H9 (cell line): Measurements from ENCODE around the gene TMC2. TPM values are rescaled to one million over a fixed set of nuclear protein-coding genes. Genes with fewer than 3 reads are reported as not detected.

Experiments
- DNase-seq: peaks from one replicate; pipeline ENCODE4 v3.0.0-alpha.2; 2017
- H2AFZ ChIP-seq: one replicate; pipeline ENCODE4 v1.6.1; 2013; ENCODE audit warnings: mild to moderate bottlenecking, low read length, control low read depth, moderate library complexity
- H2AK5ac ChIP-seq: 2 replicates; pipeline ENCODE4 v1.6.1; 2013; ENCODE audit warnings: low read length, control low read depth, mixed read lengths; ENCODE audit not compliant: insufficient read length
- H2BK120ac ChIP-seq: one replicate; pipeline ENCODE4 v1.6.1; 2013; ENCODE audit warnings: low read depth, mild to moderate bottlenecking, low read length, control low read depth, inconsistent platforms; ENCODE audit not compliant: poor library complexity, severe bottlenecking
- H2BK12ac ChIP-seq: 2 replicates; pipeline ENCODE4 v1.6.1; 2013; ENCODE audit warnings: low read length, control low read depth, mixed read lengths, low read depth; ENCODE audit not compliant: insufficient read length
- H2BK15ac ChIP-seq: 2 replicates; pipeline ENCODE4 v1.6.1; 2013; ENCODE audit warnings: low read depth, low read length, control low read depth
- H2BK20ac ChIP-seq: one replicate; pipeline ENCODE4 v1.6.1; 2013; ENCODE audit warnings: low read depth, mild to moderate bottlenecking, low read length, control low read depth, inconsistent platforms; ENCODE audit not compliant: poor library complexity, severe bottlenecking
- H2BK5ac ChIP-seq: 2 replicates; pipeline ENCODE4 v1.6.1; 2013; ENCODE audit warnings: low read length, control low read depth, mixed read lengths; ENCODE audit not compliant: insufficient read length
- H3K14ac ChIP-seq: 2 replicates; pipeline ENCODE4 v1.6.1; 2013; ENCODE audit warnings: low read length, control low read depth; ENCODE audit not compliant: insufficient read depth
- H3K18ac ChIP-seq: 2 replicates; pipeline ENCODE4 v1.6.1; 2013; ENCODE audit warnings: low read depth, mild to moderate bottlenecking, mixed read lengths, low read length, control low read depth; ENCODE audit not compliant: insufficient read length
- H3K23ac ChIP-seq: 2 replicates; pipeline ENCODE4 v1.6.1; 2013; ENCODE audit warnings: low read length, control low read depth, mixed read lengths, low read depth; ENCODE audit not compliant: insufficient read length
- H3K23me2 ChIP-seq: 2 replicates; pipeline ENCODE4 v1.6.1; 2013; ENCODE audit warnings: low read depth, mild to moderate bottlenecking, mixed read lengths, low read length, control low read depth; ENCODE audit not compliant: insufficient read length, poor library complexity, severe bottlenecking
- H3K27ac ChIP-seq: 2 replicates; pipeline ENCODE4 v1.5.1; 2013; ENCODE audit warnings: low read length, control low read depth, mixed read lengths, low read depth; ENCODE audit not compliant: insufficient read length
- H3K27me3 ChIP-seq: 2 replicates; pipeline ENCODE4 v1.6.1; 2013; ENCODE audit warnings: low read length, control low read depth, inconsistent platforms; ENCODE audit not compliant: insufficient read depth
- H3K4ac ChIP-seq: 2 replicates; pipeline ENCODE4 v1.6.1; 2013; ENCODE audit warnings: low read depth, mild to moderate bottlenecking, control low read depth, inconsistent platforms, low read length, moderate library complexity
- H3K4me1 ChIP-seq: 2 replicates; pipeline ENCODE4 v1.6.1; 2013; ENCODE audit warnings: low read length, control low read depth, inconsistent platforms; ENCODE audit not compliant: insufficient read depth
- H3K4me2 ChIP-seq: 2 replicates; pipeline ENCODE4 v1.6.1; 2013; ENCODE audit warnings: low read length, control low read depth, mixed read lengths; ENCODE audit not compliant: insufficient read length, insufficient read depth
- H3K56ac ChIP-seq: 2 replicates; pipeline ENCODE4 v1.6.1; 2013; ENCODE audit warnings: low read depth, mild to moderate bottlenecking, mixed read lengths, low read length, control low read depth; ENCODE audit not compliant: insufficient read length
- H3K79me1 ChIP-seq: 2 replicates; pipeline ENCODE4 v1.6.1; 2013; ENCODE audit warnings: low read depth, mild to moderate bottlenecking, moderate library complexity, low read length, control low read depth, inconsistent platforms; ENCODE audit not compliant: insufficient read depth, poor library complexity, severe bottlenecking
- H3K79me2 ChIP-seq: 2 replicates; pipeline ENCODE4 v1.6.1; 2013; ENCODE audit warnings: low read length, control low read depth, inconsistent platforms; ENCODE audit not compliant: insufficient read depth
- H3K9ac ChIP-seq: 2 replicates; pipeline ENCODE4 v1.6.1; 2013; ENCODE audit warnings: low read length, control low read depth, mixed read lengths; ENCODE audit not compliant: insufficient read length; ENCODE audit errors: extremely low read depth
- H3K9me3 ChIP-seq: one replicate; pipeline ENCODE4 v1.6.1; 2013; ENCODE audit warnings: low read depth, low read length, inconsistent platforms; ENCODE audit not compliant: control insufficient read depth
- H3T11ph ChIP-seq: one replicate; pipeline ENCODE4 v1.6.1; 2013; ENCODE audit warnings: mild to moderate bottlenecking, low read length, control low read depth, inconsistent platforms
- H4K20me1 ChIP-seq: one replicate; pipeline ENCODE4 v1.6.1; 2013; ENCODE audit not compliant: control insufficient read depth, insufficient read length, insufficient read depth
- H4K5ac ChIP-seq: 2 replicates; pipeline ENCODE4 v1.6.1; 2013; ENCODE audit warnings: low read depth, mild to moderate bottlenecking, mixed read lengths, low read length, control low read depth; ENCODE audit not compliant: insufficient read length
- H4K8ac ChIP-seq: replicated peaks from 2 replicates; pipeline ENCODE4 v1.6.1; 2013; ENCODE audit warnings: low read length, control low read depth, mixed read lengths, low read depth; ENCODE audit not compliant: insufficient read length
- H4K91ac ChIP-seq: 2 replicates; pipeline ENCODE4 v1.6.1; 2013; ENCODE audit warnings: low read depth, mild to moderate bottlenecking, moderate library complexity, mixed read lengths, low read length, control low read depth; ENCODE audit not compliant: insufficient read length
- H3K27ac Mint-ChIP-seq, 3 experiments: 2 replicates in 2 of 3; 3 replicates in 1 of 3; pipeline ENCODE4 v1.8.0; 2020 to 2021; ENCODE audit warnings: mixed read lengths in 3 of 3, mild to moderate bottlenecking in 1 of 3, moderate library complexity in 1 of 3
- H3K27me3 Mint-ChIP-seq: 2 replicates; pipeline ENCODE4 v1.8.0; 2021; ENCODE audit warnings: low read depth, mild to moderate bottlenecking, moderate library complexity, mixed read lengths
- H3K36me3 Mint-ChIP-seq, 3 experiments: 2 replicates in 2 of 3; 3 replicates in 1 of 3; pipeline ENCODE4 v1.8.0; 2020 to 2021; ENCODE audit warnings: low read depth in 3 of 3, mixed read lengths in 3 of 3; ENCODE audit not compliant: insufficient read depth in 1 of 3
- H3K4me1 Mint-ChIP-seq, 2 experiments: 2 replicates each; pipeline ENCODE4 v1.8.0; 2020; ENCODE audit warnings: mixed read lengths in 2 of 2
- H3K4me3 Mint-ChIP-seq, 2 experiments: 2 replicates in 1 of 2; 3 replicates in 1 of 2; pipeline ENCODE4 v1.8.0; 2020 to 2021; ENCODE audit warnings: mild to moderate bottlenecking in 2 of 2, mixed read lengths in 2 of 2, moderate library complexity in 1 of 2
- H3K9me3 Mint-ChIP-seq, 2 experiments: 2 replicates in 1 of 2; 3 replicates in 1 of 2; pipeline ENCODE4 v1.8.0; 2020; ENCODE audit warnings: mild to moderate bottlenecking in 2 of 2, mixed read lengths in 2 of 2, moderate library complexity in 1 of 2
- CTCF ChIP-seq: fragments of 200-600 bp; sonication (generic); conservative IDR thresholded peaks from 3 replicates; pipeline ENCODE4 v1.8.0; 2021; ENCODE audit warnings: antibody characterized with exemption, mild to moderate bottlenecking
- WGBS: extraction: QIAGEN DNeasy Blood & Tissue Kit; methylation state at CpG from one replicate; pipeline ENCODE4 v1.1.7; 2013; ENCODE audit warnings: missing lambda C conversion rate, low lambda C conversion rate, mixed read lengths; ENCODE audit not compliant: insufficient read length; ENCODE audit errors: extremely low coverage; 5-methylcytosine and 5-hydroxymethylcytosine counted together
- total RNA-seq: library from RNA; stranded (reverse); gene quantifications from 2 replicates; pipeline ENCODE4 v1.2.1, GENCODE V29; 2021

Gene TMC2
- total RNA-seq, 1 experiment from 2014 or later, result not detected

- H2BK12ac ChIP-seq, result no peak overlapping the region
- no peak overlapping the region for H2BK5ac ChIP-seq
- no peak overlapping the region for H3T11ph ChIP-seq
- H4K91ac ChIP-seq, result no peak overlapping the region
- H3K4me1 ChIP-seq, result no peaks in the 10 kb centered on the region
- H3K9me3 Mint-ChIP-seq, result no peaks in the 10 kb centered on the region
- H3K79me2 ChIP-seq, result no peaks in the 10 kb centered on the region
- no peak overlapping the region for H3K56ac ChIP-seq
- no peak overlapping the region; a peak in 1 of 7 replicates for H3K27ac Mint-ChIP-seq
- H4K8ac ChIP-seq, result no peak overlapping the region
- no peak overlapping the region for H3K27ac ChIP-seq
- no peak overlapping the region for H3K4me2 ChIP-seq
- DNase-seq, result no peak
- no peak overlapping the region for H3K4me3 Mint-ChIP-seq
- no peak overlapping the region for H2AFZ ChIP-seq
- H4K5ac ChIP-seq, result no peak overlapping the region
- H3K23me2 ChIP-seq, result no peaks in the 10 kb centered on the region
- no peak overlapping the region for H3K9ac ChIP-seq
- no peak for TF ChIP-seq CTCF
- no peak overlapping the region for H2AK5ac ChIP-seq
- no peak overlapping the region for H2BK120ac ChIP-seq
- H3K9me3 ChIP-seq, result no peaks in the 10 kb centered on the region
- H4K20me1 ChIP-seq, result no peaks in the 10 kb centered on the region
- no peaks in the 10 kb centered on the region for H3K79me1 ChIP-seq
- H3K4me1 Mint-ChIP-seq, result peaks cover 13 to 22% of the 10 kb centered on the region in 2 experiments
- WGBS, result no CpG with 5 or more reads among the region's 8 CpGs
- H2BK20ac ChIP-seq, result no peak overlapping the region
- H3K27me3 Mint-ChIP-seq, result peaks cover 85% of the 10 kb centered on the region
- H3K27me3 ChIP-seq, result no peaks in the 10 kb centered on the region; the same call in 1 of the 2 replicates
- no peak overlapping the region for H3K14ac ChIP-seq
- H3K36me3 Mint-ChIP-seq, result no peaks in the 10 kb centered on the region
- no peak overlapping the region for H3K18ac ChIP-seq
- no peak overlapping the region for H3K23ac ChIP-seq
- no peak overlapping the region for H2BK15ac ChIP-seq
- no peak overlapping the region for H3K4ac ChIP-seq
Measured at GRCh38 chr20:2533118-2533517, 3.3 kb upstream of the TMC2 start.
